ENCODE results near the gene TNFAIP6.

TNFAIP6 gene

DNA sequence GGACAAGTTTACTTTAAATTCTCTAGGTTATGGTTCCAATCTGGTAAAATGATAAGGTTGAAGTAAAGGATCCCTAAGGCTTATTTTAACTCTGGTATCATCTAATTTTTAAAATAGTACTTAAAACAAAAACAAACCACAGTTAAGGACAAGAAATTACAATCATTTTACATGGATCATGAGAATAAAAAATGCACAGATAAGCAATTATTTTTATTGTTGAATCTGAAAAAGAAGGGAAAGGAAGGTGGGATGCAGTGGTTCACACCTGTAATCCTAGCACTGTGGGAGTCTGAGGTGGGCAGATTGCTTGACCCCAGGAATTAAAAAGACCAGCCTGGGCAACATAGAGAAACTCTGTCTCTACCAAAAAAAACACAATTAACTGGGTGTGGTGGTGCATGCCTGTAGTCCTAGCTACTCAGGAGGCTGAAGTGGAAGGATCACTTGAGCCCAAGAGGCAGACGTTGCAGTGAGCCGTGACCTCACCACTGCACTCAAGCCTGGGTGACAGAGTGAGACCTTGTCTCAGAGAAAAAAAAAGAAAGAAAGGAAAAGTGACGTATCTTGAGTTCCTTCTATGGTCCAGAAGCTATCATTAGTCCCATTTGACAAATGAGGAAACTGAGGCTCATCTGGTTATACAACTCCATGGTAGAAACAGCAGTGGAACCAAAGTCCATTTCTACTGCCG is 2.5 kb downstream of the TNFAIP6 start:
- no peak for DNase-seq (ENCODE audit: low spot score)

DNA sequence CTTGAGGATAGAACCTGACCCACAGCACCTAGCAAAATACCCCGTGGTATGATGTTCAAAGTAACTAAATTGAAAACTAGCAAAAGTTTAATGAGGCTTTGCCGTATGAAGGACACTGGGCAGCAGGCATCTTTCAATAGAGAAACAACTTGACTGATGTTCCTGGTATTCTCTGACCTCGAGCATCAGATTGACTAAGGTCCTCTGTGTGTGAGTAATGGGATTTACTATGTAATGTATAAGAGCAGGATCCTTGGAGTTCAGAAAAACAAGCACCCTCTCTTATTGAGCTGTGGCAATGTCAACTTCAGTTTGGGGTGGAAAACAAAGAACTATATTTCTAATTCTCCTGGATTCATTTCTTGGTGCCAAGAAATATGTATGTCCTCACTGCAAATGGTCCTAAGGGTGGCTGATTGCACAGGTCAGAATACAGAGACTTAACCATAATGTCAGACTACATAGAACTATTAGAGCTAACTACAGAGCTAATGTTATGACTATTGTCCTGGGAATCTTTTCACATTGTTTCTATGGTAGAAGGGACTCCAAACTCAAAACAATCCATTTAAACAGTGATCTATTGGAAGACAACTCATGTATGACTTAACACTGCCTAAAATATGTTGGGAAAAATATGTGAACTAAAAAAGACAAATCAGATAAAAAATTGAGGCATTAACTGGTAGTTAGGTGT is 4.4 kb downstream of the TNFAIP6 start:
- DNase-seq (ENCODE audit: low spot score) = no peak

DNA sequence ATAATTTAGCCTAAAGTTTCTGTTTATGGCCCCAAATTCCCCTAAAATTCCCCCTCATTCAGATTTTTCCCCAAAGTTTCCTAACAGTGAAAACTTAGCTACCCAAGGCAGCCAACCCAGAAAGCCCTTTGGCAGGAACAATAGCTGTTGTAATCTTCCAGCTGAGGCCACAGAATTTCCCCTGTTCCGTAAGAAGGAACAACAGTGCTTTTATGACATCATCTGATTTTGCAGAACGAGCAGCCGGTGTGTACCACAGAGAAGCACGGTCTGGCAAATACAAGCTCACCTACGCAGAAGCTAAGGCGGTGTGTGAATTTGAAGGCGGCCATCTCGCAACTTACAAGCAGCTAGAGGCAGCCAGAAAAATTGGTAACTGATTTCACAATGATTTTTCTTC is 6.3 kb downstream of the TNFAIP6 start:
- no peak for DNase-seq (ENCODE audit: low spot score)

DNA sequence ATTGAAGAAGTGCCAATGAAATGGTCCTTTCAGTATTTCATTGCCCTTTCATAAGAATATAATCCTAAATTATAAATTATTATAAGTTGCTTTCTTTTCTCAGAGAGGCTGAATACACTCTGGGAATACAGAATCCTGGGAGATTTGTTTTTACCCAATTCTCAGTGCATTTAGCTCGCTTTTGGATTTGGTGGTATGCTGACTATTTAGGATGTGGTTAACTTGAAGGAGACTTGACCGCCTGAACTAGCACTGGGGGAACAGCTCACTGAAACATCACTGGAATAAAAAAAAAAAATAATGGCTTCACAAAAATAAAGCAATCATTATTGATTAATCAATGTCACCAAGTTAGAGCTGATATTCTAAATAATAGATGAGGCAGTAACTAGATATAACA is 10.2 kb downstream of the TNFAIP6 start:
- no peak for DNase-seq (ENCODE audit: low spot score)

DNA sequence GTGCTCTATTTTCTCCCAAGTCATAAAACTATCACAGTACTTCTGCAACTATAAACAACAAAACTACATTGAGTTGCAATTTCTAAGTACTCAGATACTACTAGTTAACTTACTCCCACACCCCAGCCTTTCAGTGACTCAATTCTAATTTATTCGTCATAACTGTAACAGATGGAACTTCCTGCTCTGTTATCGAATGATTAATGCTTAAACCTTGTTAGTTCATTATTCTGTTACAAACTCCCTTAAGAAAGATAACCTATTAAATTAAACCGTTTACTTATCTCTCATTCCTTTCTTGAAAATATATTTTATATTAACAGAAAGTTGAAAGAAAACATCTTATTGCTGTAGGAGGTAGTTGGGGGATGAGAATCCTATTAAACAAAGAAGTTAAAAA is 17.0 kb downstream of the TNFAIP6 start:
- no peak for DNase-seq (ENCODE audit: low spot score)

DNA sequence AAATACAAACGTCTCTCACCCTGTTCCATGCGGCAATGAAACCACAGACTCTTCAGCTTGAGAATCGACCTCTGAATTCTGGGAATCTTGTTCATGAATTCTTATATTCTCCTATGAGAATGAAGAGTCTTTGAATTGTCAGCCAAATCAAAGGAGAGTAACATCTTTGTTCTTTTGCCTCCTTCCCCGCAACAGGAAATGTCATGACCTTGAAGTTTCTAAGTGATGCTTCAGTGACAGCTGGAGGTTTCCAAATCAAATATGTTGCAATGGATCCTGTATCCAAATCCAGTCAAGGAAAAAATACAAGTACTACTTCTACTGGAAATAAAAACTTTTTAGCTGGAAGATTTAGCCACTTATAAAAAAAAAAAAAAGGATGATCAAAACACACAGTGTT is 21.8 kb downstream of the TNFAIP6 start:
- DNase-seq (ENCODE audit: low spot score) = no peak

DNA sequence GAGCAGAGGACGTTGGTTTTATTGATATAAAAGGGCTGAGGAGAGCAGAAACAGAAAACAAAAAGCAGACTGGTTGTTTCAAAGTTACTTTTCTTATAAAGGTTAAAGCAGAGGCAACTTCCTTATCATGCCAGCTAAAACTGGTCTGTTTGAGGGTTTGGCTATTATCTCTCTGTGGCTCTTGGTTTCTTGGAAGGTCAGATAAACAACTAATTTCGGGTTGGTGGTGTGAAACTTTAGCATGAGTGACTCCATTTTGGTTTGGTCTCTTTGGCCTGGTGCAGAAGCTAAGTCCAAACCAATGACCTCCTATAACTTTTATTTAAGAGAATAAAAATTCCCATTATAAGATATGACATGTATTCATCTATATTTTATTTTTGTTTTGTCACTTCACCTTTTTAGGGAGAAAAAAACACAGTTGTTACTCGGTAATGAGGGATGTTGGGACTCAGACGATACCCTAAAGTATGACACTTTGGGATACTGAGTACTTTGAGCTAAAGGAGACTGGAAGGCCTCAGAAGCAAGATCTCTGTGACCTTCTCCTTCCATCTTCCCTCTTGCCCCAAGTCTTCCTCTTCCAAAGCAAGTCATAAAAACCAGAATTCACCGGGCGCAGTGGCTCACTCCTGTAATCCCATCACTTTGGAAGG is 23.3 kb downstream of the TNFAIP6 start:
- no peak for DNase-seq (ENCODE audit: low spot score)

DNA sequence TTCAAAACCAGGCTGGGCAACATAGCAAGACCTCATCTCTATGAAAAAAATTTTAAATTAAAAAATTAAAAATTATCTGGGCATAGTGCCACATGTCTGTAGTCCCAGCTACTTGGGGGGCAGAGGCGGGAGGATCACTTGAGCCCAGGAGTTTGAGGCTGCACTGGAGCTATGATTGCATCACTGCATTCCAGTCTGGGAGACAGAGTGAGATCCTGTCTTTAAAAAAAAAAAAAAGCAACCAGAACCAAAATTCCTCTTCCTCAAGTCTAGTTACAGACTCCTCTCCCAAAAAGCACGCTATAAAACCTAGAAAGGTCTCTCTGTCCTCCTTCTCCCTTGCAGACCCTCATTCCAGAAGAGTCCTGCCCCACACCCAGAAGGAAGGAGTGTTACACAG is 23.9 kb downstream of the TNFAIP6 start:
- DNase-seq (ENCODE audit: low spot score) = no peak

DNA sequence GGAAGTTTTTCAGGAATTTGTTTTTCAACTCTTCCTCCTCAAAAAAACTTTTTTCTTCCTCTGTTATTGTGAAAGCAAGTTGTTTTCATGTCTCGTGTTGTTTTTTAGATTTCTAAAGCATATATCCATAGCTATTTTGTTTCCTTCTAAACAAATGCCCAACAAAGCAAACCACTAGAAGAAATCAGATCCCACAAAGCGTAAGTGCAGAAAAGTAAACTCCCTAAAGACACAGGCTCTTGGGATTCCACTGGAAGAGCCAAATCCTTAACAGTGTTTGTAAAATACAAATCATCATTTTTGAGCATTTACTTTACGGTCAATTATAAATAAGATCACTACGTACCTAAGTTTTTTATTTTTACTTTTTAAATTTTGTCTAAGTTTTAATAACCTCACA is 30.6 kb downstream of the TNFAIP6 start:
- no peak for DNase-seq (ENCODE audit: low spot score)

DNA sequence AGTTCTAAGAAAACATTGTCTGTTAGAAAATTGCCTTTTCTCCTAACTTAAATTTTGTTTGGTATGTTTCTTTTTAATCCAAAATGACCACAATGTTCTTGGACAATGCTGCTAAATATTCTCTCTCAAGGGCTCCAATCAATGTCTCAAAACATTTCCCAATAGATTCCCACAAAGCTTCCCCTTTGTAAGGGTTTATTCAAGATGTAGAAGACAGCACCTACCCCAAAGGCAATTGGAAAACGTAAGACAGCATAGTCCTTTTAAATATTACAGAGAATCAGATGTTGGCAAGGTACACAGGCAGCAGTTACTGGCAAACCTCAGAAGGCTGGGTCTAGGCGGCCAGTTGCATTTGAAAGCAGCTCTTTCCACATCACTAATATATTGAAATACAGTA is 34.0 kb downstream of the TNFAIP6 start:
- DNase-seq (ENCODE audit: low spot score) = no peak

DNA sequence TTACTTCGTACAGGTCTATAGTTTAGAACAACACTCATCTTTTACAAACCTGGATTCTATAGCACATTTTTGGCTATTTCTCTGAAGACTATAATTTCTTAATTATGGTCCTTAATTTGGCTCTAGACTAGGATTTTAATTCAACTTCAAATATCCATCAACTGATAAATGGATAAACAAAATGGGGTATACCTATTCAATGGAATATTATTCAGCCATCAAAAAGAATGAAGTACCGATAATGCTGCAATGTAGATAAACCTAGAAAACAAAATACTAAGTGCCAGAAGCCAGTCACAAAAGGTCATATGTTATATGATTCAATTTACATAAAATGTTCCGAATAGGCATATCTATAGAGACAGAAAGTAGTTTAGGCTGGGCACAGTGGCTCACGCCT is 37.1 kb downstream of the TNFAIP6 start:
- no peak for DNase-seq (ENCODE audit: low spot score)

DNA sequence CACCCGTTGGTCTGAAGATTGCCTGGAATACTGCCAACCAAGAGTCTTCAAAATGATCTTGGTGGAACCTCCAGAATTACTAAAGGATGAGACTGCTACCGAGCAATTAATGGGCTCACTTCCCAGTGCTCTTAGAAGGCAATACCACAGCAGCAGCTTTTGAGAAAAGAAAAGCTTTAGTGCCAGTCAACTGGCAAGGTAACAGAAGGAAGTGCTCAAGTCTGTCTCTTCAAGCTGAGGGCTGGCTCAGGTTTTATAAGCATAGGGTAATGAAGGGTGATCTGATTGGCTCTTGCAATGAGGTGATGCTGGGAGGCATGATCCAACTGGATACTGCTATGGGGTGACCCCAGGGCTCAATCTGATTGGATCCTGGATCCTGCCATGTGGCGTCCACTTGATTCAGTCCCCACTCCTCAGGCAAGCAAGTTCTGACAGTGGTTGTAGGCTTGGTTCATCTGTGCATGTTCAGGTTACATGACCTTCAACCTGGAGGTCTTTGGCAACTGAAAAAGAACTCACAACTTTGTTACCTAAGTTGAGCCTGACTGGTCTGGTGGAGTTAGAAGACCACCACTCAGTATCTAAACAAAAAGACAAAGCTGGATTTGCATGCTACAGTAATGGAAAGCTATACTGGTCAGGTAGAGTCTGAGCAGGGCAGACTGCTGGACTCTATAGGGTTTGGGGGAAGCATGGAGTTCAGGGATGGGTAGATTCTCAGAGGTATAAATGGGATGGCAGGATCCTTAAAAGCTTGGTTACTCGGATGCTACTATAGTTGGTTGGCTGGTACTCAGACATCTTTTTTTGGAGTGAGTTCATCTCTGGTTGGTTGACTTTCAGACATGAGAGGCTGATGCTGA is 38.4 kb downstream of the TNFAIP6 start:
- DNase-seq (ENCODE audit: low spot score) = peak; percentile 35

DNA sequence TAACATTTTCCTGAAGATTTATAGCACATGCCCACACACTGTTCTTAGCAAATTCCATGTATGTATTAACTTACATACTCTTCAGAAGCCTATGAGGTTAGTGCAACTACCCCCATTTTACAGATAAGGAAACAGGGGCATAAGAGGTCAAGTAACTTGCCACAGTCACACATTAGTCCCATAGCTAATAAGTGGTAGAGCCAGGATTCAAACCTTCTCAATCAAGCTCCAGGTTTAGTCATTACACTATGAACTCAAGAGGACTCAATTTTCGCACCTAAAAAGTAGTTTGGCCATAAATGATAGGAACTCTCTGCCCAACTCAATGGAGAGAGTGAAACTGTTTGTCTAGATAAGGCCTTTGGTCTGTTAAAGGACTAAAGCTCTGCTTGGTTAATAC is 42.6 kb downstream of the TNFAIP6 start:
- no peak for DNase-seq (ENCODE audit: low spot score)

DNA sequence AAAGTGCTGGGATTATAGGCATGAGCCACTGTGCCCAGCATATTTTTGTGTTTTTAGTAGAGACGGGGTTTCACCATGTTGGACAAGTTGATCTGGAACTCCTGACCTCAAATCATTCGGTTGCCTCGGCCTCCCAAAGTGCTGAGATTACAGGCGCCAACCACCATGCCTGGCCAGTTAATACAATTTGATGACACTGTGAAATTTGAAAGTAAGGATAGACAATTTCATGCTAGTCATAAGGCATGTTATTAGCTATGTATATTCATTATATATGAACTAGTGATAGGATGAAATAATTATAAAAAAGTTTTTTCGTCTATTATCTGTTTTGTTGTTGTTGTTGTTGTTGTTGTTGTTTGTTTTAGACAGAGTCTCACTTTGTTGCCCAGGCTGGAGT is 43.8 kb downstream of the TNFAIP6 start:
- DNase-seq (ENCODE audit: low spot score) = no peak

DNA sequence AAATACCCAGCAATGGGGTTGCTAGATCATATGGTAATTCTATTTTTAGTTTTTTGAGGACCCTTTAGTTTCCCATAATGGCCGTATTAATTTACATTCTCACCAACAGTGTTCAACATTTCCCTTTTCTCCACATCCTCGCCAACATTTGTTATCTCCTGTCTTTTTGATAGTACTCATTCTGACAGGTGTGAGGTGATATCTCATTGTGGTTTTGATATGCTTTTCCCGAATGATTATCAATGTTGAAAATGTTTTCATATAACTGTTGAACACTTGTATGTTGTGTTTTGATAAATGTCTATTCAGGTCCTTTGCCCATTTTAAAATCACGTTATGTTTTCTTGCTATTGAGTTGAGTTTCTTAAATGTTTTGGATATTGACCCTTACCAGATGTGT is 46.5 kb downstream of the TNFAIP6 start:
- DNase-seq (ENCODE audit: low spot score) = no peak

DNA sequence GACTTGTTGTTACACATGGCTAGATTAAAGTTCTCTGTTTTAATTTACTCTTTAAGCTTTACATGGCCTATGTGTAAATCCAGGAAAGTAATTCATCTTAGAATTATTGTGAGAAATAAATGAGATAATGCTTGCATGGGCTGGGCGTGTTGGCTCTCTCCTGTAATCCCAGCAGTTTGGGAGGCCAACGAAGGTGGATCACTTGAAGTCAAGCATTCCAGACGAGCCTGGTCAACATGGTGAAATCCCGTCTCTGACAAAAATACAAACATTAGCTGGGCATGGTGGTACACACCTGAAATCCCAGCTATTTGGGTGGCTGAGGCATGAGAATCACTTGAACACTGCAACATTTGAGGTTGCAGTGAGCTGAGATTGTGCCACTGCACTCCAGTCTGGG is 48.0 kb downstream of the TNFAIP6 start:
- no peak for DNase-seq (ENCODE audit: low spot score)

DNA sequence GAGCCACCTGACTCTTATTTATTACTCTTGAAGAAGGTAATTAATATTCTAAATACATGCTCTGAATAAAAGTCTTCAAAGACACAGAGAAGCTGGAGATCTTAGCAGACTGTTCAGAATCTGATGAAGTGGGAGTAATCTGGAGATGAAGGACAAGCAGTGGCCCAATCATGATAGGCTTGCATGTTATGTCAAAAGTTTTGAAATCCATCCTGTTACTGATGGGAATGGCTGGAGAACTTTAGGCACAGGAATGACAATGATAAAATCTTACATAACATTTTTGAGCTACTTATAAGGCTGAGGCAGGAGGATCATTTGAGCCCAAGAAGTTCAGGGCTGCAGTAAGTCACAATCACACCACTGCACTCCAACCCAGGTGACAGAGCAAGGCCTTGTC is 49.9 kb downstream of the TNFAIP6 start:
- no peak for DNase-seq (ENCODE audit: low spot score)

DNA sequence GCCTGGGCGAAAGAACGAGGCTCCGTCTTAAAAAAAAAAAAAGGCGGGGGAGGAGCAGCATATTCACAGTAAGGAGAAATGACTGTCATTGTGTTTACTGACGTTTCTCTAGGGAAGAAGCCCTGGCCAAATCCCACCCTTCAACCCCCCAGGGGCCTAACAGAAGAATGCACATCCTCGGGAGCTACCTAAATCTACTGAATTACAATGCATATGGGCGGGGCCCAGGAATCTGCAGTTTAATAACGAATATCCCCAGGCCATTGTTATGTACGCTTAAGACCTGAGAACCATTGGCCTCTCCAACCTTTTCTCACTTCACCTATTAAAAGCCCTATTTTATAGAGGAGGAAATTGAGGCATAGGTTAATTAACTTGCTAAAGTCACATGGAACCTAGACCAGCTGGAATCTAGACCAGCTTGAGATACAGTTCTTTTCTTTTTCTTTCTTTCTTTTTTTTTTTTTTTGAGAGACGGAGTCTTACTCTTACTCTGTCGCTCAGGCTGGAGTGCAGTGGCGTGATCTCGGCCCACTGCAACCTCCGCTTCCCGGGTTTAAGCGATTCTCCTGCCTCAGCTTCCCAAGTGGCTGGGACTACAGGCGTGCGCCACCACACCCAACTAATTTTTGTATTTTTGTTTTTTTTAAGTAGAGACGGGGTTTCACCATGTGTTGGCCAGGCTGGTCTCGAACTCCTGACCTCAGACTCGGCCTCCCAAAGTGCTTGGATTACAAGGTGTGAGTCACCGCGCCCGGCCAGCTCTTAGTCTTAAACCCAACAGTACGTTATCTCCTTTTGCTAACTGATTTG is 51.6 kb downstream of the TNFAIP6 start:
- DNase-seq (ENCODE audit: low spot score) = no peak

DNA sequence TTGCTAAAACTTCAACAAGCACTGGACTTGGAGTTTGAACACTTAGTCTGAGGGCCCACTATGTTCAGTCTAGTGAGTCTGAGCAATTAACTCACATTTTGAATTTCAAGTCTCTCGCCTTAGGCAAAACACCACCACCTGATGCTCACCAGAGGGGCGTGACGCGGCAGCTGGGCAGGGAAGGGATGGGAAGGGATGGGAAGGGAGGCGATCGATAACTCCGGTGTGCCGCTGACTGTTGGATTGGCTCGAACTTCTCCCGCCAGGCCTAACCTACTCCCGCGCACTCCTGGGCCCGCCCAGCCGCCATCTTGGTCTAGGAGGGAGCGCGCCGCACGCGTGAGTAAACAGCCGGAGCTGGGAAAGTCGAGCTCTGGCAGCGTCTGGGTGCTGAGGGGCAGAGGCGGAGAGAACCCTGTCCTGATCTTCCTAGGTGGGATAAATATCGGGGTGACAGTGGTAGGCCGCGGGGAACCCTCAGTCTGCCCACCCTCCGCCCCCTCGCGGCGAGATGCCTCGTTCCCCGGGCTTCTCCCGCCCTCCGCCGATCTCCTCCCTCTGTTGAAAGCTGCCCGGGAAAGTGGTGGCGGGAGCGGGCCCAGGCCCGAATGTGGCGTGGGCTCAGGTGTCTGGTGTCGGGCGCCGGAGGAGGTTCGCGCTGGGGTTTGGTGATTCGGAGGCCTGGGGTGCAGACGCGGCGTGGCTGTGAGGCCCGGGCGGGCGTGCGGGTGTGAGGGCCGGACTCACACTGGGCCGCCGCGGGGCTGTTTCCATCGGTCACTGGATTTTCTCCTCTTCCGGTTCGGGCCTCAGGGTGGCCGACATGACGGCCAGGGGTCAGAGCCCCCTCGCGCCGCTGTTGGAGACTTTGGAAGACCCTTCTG is 52.5 kb downstream of the TNFAIP6 start, which contains the start of gene RIF1:
Gene RIF1, plus strand, starts transcription at position 302 of the 884 bp plus-strand sequence. Its CDS starts 522 bp downstream, at position 824.
- DNase-seq (ENCODE audit: low spot score) = peak; percentile 85

DNA sequence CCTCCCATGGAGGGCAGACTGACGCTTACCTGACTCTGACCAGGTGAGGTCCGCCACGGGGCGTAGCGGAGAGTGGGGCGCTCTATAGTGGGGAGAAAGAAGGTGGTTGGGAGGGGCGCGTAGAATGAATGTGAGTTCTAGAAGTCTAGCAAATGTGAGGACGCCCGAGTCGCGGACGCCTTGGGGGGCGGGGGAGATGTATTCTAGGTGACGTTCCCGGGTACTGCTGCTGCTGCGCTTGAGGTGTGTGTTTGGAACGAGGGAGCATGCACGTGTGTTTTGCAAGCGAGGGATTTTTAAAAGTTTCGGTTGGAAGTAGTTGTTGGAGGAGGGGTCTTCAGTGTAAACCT is 53.1 kb downstream of the TNFAIP6 start:
- peak; percentile 67 for DNase-seq (ENCODE audit: low spot score)

DNA sequence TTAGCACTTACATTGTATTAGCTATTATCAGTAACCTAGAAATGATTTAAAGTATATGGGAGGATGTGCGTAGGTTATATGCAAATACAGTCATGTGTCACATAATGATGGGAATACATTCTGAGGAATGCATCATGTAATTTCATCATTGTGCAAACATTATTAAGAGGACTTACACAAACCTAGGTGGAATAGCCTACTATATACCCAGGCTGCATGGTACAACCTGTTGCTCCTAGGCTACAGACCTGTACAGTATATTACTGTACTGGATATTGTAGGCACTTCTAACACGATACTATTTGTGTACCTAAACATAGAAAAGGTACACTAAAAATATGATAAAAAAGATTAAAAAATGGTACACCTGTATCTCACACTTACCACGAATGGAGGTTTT is 60.3 kb downstream of the TNFAIP6 start:
- no peak for DNase-seq (ENCODE audit: low spot score)
